Thyroid gland (tissue), 4 donors: ENCODE data around the gene PALLD.

Experiments used
- POLR2A ChIP-seq, 2 donors: fragments of 450-650 bp; IDR thresholded peaks; one replicate each; pipeline ENCODE4 v1.6.1; 2017; ENCODE audit warnings: antibody characterized with exemption in 2 of 2, mild to moderate bottlenecking in 2 of 2, moderate library complexity in 1 of 2
- TF ChIP-seq, protein P1 (sequence below), 6 experiments: fragments of 200-600 bp in 3 of 6; fragments of 450-650 bp in 3 of 6; sonication (generic) in 3 of 6; IDR thresholded peaks; one replicate each; pipeline ENCODE4 v1.5.1; 2016 to 2019; ENCODE audit warnings: antibody characterized with exemption in 6 of 6, mild to moderate bottlenecking in 2 of 6, inconsistent platforms in 1 of 6, moderate library complexity in 1 of 6

DNA sequence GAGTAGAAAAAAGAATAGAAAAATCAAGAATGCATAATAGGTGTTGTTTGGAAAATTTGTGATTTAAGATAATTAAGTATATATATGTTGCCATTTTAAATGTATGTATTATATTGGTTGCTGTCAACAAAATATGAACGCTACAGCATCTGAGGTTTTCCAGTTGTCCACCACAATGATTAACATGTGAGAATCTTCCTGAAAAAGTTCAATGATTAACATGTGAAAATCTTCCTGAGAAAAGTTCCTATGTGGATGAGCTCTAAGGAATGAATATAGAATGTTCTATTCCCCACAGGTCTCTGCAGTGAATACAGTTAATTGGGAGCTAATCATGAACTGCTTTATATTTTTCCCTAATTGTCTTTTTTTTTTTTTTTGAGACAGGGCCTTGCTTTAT, 298.5 kb downstream of the PALLD start:
- TF ChIP-seq, protein P1, sequence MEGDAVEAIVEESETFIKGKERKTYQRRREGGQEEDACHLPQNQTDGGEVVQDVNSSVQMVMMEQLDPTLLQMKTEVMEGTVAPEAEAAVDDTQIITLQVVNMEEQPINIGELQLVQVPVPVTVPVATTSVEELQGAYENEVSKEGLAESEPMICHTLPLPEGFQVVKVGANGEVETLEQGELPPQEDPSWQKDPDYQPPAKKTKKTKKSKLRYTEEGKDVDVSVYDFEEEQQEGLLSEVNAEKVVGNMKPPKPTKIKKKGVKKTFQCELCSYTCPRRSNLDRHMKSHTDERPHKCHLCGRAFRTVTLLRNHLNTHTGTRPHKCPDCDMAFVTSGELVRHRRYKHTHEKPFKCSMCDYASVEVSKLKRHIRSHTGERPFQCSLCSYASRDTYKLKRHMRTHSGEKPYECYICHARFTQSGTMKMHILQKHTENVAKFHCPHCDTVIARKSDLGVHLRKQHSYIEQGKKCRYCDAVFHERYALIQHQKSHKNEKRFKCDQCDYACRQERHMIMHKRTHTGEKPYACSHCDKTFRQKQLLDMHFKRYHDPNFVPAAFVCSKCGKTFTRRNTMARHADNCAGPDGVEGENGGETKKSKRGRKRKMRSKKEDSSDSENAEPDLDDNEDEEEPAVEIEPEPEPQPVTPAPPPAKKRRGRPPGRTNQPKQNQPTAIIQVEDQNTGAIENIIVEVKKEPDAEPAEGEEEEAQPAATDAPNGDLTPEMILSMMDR (IDR thresholded peaks at IDR 0.05) = no peak
- TF ChIP-seq POLR2A (IDR thresholded peaks at IDR 0.05) = no peak
